GM19468 (cell line): ENCODE measurements around the gene OR1K1.
"Not testable (repeated sequence)": the region's sequence is repeated elsewhere in the genome, so short reads cannot be mapped to it uniquely, and the experiment has no call there.

ENCODE experiments used
- ATAC-seq: cut with Tn5 transposase; IDR thresholded peaks from one replicate; pipeline ENCODE4 v1.9.1; 2021; ENCODE audit warnings: mild to moderate bottlenecking, moderate library complexity, moderate number of reproducible peaks; ENCODE audit not compliant: unreplicated experiment; ENCODE audit errors: extremely low read depth

OR1K1 gene

DNA sequence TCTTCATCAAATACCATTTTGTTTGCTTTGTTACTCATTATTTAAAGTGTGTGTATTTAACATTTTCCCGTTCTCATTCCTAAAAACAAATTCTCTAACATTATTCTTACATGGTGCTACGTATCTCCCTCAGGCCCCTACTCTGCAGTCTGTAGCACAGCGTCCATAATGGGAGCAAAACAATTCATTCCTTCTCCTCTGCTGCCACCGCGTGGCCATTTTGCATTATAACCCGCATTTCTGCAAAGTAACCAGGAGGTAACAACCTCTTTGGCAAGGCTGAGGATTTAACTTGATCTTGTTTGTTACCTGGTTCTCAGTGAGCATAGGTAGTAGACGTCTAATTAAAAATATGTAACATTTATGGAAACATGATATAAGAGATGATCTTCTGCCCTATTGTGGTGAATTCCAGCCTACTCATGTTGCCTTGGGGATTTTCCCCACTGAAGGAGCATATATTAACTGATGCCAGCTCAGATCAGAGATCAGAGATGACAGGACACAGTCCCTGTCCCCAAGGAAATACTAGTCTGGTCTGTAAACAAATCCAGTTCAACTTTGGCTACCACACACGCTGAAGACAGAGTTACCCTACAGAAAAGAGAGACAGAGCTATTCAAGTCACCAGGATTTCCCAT is 10.5 kb downstream of the OR1K1 start:
- ATAC-seq = peak; percentile 39

GRCh38 chr9:122812736-122813135 is 12.8 kb downstream of the OR1K1 start:
- ATAC-seq = no peak

- no peak for ATAC-seq
Observed at GRCh38 chr9:122814545-122814944, 14.6 kb downstream of the OR1K1 start.

GRCh38 chr9:122815544-122815943 is 15.6 kb downstream of the OR1K1 start:
- no peak for ATAC-seq

DNA sequence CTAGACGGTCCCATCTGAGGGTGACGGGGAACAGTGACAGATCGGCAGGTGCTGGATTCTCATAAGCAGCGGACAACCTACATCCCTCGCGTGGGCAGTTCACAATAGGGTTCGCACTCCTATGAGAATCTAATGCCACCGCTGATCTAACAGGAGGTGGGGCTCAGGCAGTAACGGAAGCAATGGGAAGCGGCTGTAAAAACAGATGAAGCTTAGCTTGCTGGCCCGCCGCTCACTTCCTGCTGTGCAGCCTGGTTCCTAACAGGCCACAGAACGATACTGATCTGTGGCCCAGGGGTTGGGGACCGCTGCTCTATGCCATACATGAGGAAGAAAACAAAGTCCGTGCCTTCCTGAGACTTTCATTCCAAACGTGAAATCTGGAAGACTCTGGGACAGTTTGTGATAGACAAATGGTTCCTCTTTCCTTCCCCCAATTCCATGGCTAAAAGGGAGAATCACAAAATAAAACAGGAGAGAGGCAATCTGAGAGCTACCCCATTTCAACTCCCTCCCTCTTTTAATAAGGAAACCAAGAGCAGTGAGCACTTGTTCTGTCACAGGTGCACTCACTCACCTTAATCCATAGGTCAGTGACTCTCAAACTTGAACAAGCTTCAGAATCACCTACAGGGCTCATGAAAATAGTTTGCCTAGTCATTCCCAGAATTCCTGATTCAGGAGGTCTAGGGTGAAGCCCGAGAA is 16.4 kb downstream of the OR1K1 start:
- peak; percentile 32 for ATAC-seq

GRCh38 chr9:122819326-122819725 is 19.4 kb downstream of the OR1K1 start:
- no peak for ATAC-seq

- ATAC-seq = no peak
Observed at GRCh38 chr9:122819791-122820489, 20.0 kb downstream of the OR1K1 start.

DNA sequence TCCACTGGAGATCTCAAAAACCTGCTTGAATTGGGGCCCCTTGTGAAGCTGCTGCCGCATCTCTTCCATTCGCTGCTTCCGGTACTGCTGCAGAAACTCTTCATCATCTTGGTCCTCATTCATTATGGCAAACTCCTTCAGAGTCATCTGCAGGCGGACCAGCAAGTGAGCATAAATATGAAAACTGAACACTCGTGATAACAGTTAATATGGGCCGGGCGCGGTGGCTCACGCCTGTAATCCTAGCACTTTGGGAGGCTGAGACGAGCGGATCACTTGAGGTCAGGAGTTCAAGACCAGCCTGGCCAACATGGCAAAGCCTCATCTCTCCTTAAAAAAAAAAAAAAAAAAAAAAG is 20.5 kb downstream of the OR1K1 start:
- no peak for ATAC-seq

GRCh38 chr9:122821278-122821943 is 21.5 kb downstream of the OR1K1 start:
- ATAC-seq = no peak

GRCh38 chr9:122822056-122822455 is 22.1 kb downstream of the OR1K1 start:
- ATAC-seq = no peak

DNA sequence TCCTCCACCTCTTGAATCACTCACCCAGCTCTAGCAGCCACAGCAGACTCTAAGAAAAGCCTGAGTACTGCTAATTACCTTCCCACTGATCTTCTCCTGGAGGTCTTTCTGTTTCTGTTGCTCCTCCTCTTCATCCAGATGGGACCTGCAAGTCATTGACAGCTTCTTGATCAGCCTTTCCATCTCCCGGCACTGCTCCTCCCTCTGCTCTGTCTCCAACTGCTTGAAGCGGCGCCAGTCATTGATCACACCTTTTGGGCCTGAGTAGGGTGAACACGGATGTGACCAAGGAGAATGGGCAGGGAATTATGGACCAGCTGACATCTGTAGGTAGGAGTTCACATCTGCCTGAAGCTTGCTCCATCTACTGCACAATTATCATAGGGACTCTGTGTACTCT is 23.0 kb downstream of the OR1K1 start:
- no peak for ATAC-seq

DNA sequence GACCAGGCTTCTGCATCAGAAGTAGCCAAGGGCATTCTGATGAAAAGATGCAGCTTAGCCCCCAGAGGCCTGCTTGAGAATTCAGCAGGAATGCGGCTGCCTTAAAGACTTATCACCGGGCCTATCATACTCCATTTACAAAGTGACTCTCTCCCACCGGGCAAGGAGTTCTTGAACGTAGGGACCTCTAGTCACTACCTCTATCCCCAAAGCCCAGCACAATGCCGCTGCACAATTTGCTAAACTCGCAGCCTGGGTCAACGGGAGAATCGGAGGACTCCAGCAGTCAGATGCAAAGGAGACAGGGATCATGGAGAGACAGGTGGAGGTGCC is 27.8 kb downstream of the OR1K1 start:
- ATAC-seq = no peak

DNA sequence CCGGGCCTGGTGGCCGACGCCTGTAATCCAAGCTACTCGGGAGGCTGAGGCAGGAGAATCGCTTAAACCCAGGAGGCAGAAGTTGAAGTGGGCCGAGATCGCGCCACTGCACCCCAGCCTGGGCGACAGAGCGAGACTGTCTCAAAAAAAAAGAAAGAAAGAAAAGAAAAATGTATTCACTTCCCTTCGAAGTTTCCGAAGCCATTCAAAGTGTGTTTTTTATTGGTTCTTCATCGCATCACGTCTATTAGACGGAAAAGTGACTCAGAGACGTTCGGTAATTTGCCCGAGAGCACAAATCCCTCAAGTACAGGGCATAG is 29.0 kb downstream of the OR1K1 start:
- ATAC-seq = not testable (repeated sequence)

DNA sequence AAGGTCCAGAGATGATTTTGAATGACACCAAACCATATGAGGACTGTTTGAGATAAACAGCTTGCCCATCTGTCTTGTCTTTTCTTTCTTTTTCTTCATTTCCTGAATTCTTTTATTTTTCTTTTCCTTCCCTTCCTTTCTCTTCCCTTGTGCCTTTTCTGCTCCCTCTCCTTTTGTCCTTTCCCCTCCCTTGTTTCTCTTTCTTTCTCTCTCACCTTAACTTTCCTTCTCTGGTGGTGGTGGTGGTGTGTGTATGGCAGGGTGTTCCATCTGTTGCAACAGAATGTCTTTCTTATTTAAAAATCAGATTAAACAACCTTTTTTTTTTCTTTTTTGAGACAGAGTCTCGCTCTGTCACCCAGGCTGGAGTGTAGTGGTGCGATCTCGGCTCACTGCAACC is 32.3 kb downstream of the OR1K1 start:
- no peak for ATAC-seq

- no peak for ATAC-seq
Observed at GRCh38 chr9:122835313-122835731, 35.4 kb downstream of the OR1K1 start.

GRCh38 chr9:122837266-122837850 is 37.4 kb downstream of the OR1K1 start:
- ATAC-seq = no peak

GRCh38 chr9:122838441-122838840 is 38.5 kb downstream of the OR1K1 start:
- ATAC-seq = not testable (repeated sequence)

DNA sequence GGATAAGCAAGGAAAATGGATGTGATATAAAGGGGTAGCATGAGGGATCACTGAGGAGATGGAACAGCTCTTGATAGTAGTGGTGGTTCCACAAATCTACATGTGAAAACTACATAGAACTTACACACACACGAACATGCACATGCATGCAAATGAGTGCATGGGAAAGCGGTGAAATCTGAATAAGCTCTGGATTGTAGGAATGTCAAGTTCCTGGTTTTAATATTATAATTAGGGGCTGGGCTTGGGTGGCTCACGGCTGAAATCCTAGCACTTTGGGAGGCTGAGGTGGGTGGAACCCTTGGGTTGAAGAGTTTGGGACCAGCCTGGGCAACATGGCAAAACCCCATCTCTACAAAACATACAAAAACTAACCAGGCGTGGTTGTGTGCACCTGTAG is 41.6 kb downstream of the OR1K1 start:
- no peak for ATAC-seq

- ATAC-seq = no peak
Observed at GRCh38 chr9:122844137-122844536, 44.2 kb downstream of the OR1K1 start.

- no peak for ATAC-seq
Observed at GRCh38 chr9:122845116-122845515, 45.2 kb downstream of the OR1K1 start.

- no peak for ATAC-seq
Observed at GRCh38 chr9:122846371-122846940, 46.5 kb downstream of the OR1K1 start.
